Dermis blood vessel endothelial cell (primary cell): Measurements from ENCODE around the gene STXBP5L. TPM values are rescaled to one million over a fixed set of nuclear protein-coding genes. Genes with fewer than 3 reads are reported as not detected.
"Not testable (repeated sequence)": the region's sequence is repeated elsewhere in the genome, so short reads cannot be mapped to it uniquely, and the experiment has no call there.

Source experiments
- DNase-seq: peaks from one replicate; pipeline ENCODE4 v3.0.0; 2010
- total RNA-seq: library from RNA; depleted of rRNA; stranded (reverse); fragments of >200 nt; gene quantifications from 2 replicates; pipeline ENCODE4 v1.2.3, GENCODE V29; 2014

STXBP5L gene
- 0.05 TPM in 1 of 2 replicates, not detected in the other for total RNA-seq

DNA sequence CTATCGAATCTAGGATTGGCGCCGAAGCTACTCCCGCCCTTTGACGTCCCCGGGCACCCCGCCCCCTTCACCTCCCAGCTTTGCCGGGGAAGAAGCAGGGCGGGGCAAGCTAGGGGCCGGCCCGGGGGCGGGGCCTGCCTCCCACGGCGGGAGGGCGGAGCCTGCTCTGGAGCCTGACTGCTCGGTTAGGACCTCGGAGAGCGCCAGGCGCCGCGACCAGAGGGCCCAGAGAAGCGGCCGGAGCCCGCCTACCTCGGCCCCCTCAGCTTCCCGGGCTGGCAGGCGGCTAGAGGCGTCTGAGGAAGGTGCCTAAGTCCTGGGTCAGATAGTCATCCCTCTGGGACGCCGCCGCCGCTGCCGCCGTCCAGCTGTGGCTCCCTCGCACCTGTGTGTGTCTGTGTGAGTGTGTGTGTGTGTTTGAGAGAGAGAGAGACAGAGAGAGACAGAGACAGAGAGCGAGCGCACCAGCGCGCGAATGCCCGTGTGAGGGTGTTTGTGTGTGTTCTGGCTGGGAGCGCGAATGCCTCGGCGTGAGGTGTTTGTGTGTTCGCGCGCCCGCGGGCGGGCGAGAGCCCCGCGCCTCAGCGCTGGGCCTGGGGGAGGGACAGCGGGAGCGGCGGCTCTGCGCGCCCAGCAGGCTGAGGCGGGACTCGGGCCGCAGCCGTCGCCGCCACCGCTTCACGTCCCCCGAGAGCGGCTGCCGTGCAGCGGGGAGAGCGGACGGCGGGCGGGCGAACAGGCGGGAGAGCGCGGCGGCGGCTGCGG lies at the start of gene STXBP5L:
Gene STXBP5L (plus strand): TSS at position 176 of the 765 bp plus-strand sequence. CDS start 1,374 bp downstream, outside the sequence.
- DNase-seq, result peak; percentile 81

GRCh38 chr3:120858521-120858920 lies 49.5 kb upstream of the STXBP5L start:
- DNase-seq, result no peak

GRCh38 chr3:120864541-120864940 lies 43.5 kb upstream of the STXBP5L start:
- DNase-seq, result no peak

GRCh38 chr3:120875507-120875906 lies 32.5 kb upstream of the STXBP5L start:
- no peak for DNase-seq

- no peak for DNase-seq
These were observed 32.0 kb upstream of the STXBP5L start for GRCh38 chr3:120875989-120876388.

DNA sequence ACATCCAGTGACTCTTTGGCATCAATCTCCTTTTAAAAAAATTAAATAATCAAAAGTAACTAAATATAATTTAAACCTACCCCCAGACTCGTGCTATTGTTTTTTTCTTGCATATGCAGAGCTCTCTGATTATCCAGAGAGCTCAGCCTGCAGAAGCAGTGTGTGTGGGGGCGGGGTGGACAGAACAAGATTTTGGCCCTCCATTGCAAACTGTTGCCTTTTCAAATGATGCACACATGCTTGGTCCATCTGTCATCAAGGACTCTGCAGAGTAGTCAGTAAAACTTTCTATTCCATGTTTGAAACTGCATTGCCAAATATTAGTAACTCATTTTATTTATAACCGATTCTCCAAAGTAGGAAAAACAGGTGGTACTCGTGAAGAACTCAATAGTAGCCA lies 28.6 kb upstream of the STXBP5L start:
- DNase-seq, result no peak

GRCh38 chr3:120892921-120893320 lies 15.1 kb upstream of the STXBP5L start:
- DNase-seq, result no peak

DNA sequence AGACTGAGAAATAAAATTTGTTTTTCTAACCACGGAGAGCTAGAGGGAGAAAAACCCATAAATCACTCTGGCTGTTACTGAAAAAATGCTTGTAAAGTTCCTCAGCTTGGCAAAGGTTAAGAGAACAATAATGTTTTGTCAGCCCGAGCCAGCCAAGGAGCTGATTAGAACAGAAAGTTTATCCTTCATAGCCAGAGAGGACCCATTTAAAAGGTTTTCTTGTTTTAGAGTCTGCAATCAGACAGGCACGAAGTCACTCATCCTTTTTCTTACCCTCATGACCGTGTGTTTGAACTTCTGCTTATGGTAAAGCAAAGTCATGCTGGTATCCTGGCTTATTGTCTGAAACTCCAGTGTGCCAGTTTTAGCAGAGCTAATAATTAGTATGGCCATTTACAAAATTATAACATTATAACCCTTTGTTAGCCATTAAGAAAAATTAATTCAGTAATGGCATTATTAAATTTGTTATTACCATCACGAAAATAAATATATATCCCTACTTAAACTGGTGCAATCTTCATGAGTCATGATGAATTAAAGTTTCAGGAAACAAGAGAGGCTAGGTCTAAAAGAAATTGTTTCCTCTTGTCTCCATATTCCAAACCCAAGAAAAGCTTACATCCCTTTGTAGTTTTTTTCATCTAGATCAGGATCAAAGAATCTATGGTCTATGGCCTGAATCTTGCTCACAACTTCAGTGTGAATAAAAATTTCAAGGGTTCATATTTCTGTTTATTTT lies 13.5 kb upstream of the STXBP5L start:
- DNase-seq, result no peak

- not testable (repeated sequence) for DNase-seq
These were observed 6.3 kb upstream of the STXBP5L start for GRCh38 chr3:120901716-120902115.

DNA sequence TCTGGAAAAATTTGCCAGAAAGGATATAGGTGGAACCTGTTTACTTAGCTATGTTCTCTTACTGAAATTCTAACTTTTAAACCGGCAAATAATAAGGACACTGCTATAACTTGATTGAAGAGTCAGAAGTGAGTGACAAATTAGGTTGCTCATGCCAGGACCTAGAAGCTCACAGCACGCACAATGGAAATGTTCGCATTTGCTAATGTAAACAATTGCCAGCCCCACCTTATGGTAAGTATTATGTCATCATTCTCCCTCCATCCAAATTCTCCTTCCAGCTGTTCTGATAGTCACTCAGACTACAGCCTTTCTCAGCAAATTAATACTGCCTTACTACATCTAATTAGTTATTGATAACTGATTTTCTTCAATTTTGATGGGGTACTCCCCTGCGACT lies 4.8 kb upstream of the STXBP5L start:
- no peak for DNase-seq

DNA sequence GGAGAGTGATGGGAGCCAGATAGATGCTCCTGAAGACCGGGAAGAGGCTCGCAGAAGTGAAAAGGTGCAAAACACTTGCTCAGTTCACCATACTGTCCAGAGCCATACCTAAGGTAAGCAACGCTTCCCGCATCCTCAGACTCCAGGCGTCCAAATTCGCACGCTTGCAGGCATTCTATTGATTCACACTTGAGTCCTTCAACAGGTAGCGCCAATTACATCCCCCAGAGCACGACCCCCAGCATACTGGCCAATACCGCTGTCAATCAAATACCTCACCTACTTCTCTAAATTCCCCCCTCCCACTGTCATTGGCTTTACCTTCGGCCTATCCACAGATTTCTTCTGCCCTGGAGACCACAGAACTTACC lies 361 bp upstream of the STXBP5L start:
- peak; percentile 2 for DNase-seq

GRCh38 chr3:120908795-120909601 lies 993 bp downstream of the STXBP5L start:
- no peak for DNase-seq

DNA sequence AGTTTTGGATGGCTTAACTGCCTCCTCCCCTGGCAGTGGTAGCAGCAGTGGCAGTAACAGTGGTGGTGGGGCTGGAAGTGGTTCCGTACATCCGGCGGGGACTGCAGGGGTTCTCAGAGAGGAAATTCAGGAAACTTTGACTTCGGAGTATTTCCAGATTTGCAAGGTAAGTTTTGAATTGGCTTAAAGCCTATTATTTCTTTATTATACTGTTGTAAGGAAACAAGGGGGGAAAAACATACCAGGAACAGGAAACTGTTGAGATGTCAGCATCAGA lies 1.5 kb downstream of the STXBP5L start:
- DNase-seq, result no peak

GRCh38 chr3:120926146-120926545 lies 18.1 kb downstream of the STXBP5L start:
- no peak for DNase-seq

DNA sequence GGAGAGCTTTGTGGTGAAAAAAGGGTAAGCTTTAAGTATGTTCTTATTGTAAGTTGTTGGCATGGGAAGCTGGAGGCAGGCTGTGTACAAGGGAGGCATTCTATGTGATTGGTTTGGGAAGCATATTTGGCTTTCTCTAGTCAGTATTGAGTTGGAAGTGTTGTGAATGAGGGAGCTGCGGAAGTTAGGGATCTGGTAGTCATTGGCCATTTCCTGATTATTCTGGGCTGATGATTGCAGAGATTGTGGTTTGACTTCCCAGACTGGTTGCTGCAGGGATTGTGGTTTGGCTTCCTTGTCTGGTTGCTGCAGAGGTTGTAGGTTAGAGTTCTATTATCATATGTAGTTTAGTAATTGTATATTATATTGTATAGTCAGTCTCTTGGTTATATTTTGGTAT lies 21.0 kb downstream of the STXBP5L start:
- no peak for DNase-seq

- no peak for DNase-seq
These were observed 23.6 kb downstream of the STXBP5L start for GRCh38 chr3:120931593-120931992.

DNA sequence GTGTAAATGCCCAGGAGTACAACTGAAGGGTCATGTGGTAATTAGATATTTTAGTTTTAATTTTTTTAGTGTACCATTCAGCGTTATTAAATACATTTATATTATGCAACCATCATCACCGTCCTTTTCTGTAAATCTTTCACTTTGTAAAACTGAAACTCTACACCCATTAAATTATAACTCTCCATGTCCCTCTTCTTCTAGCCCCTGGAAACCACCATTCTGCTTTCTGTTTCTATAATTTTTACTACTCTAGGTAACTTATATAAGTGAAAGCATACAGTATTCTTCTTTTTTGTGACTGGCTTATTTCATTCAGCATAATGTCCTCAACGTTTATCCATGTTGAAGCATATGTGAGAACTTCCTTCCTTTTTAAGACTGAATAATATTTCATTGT lies 48.1 kb downstream of the STXBP5L start:
- DNase-seq, result no peak

- DNase-seq, result no peak
These were observed 74.8 kb downstream of the STXBP5L start for GRCh38 chr3:120982608-120983320.

DNA sequence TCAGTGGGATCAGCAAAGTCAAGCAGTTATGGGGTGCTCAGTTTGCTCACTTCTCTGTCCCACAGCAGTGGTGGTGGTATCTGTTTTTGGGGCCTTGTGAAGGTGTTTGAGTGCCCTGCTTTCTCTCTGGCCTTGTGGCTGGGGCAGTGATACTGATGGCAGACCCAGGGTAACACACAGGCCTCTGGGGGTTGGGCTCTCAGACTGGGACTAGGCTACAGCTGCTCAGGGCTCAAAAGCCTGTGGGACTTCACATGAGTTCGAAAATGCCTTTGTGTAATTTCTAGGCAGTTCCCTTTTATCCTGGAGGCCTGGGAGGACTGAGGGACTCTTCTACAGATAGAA lies 75.3 kb downstream of the STXBP5L start:
- DNase-seq, result no peak

GRCh38 chr3:120983841-120984240 lies 75.8 kb downstream of the STXBP5L start:
- DNase-seq, result no peak

- no peak for DNase-seq
These were observed 77.2 kb downstream of the STXBP5L start for GRCh38 chr3:120985242-120985641.

- no peak for DNase-seq
These were observed 81.0 kb downstream of the STXBP5L start for GRCh38 chr3:120988994-120989393.

DNA sequence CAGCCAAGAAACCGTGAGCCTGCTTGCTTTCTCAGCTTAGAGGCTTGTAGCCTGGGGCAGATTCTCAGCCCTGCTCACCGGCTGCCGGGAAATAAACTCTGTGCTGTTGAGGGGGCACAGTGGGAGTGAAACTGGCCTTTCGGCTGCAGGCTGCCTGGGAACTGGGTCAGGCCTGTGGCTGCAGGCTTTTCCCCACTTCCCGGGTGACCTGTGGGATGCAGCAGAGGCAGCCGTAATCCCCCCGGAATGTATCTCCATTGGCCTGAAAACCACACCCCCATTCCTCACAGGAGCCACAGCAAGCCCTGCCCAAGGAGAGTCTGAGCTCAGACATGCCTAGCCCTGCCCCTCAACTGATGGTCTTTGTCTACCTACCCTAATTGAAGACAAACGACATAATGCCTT lies 110.9 kb downstream of the STXBP5L start:
- DNase-seq, result no peak
